GM21515 (cell line): ENCODE results near the gene CTDP1.

ENCODE experiments used
- ATAC-seq: cut with Tn5 transposase; IDR thresholded peaks from one replicate; pipeline ENCODE4 v1.9.1; 2021; ENCODE audit not compliant: unreplicated experiment

Gene CTDP1

DNA sequence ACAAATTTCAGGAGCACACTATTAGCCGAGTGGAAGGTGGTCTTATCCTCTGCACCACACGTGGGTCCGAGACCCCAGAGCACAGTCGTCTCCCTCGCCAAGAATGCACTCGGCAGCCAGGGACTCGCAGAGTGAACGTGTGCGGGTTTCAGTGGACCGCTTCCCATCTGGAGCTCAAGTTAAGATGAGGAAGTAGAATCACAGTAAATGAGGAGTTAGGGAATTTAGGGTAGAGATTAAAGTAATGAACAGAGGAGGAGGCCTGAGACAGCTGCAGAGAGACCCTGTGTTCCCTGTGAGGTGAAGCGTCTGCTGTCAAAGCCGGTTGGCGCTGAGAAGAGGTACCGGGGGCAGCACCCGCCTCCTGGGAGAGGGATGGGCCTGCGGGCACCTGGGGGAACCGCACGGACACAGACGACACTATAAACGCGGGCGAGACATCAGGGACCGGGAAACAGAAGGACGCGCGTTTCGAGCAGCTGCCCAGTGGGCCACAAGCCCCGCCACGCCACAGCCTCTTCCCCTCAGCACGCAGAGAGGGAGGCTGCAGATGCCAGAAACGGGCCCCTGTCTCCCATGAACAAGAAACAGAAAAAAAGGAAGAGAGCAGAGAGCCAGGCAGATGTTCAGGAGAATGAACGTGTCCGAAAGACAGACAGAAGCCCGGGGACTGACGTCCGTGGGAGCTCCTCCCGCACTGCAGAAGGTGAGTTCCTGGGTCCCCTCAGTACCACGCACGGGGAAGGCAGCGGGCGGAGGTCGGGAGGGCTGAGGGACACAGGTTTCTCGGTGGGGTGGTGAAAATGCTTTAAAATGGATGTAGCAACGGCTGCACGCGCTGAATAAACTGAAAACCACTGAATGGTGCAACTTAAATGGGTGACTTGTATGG is 112.7 kb downstream of the CTDP1 start:
- ATAC-seq, result no peak

GRCh38 chr18:79792988-79793355 is 113.4 kb downstream of the CTDP1 start:
- no peak for ATAC-seq

DNA sequence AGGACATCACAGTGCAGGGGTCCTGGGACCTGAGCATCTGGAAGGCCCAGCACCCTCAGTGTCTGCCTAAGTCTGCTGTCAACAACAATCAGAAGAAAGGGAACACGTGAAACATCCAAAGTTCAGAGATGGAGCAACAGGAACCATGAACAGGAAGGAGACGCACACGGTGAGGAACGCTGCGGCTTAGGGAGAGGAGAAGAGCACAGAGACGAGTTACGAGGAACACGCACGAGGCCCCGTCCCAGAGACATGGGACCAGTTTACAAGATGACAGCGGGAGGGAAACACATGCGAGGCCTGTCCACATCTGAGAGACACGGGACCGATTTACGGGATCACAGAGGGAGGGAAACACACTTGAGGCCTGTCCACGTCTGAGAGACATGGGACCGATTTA is 115.2 kb downstream of the CTDP1 start:
- no peak for ATAC-seq

- ATAC-seq, result no peak
Measured at GRCh38 chr18:79795446-79795845, 115.8 kb downstream of the CTDP1 start.

DNA sequence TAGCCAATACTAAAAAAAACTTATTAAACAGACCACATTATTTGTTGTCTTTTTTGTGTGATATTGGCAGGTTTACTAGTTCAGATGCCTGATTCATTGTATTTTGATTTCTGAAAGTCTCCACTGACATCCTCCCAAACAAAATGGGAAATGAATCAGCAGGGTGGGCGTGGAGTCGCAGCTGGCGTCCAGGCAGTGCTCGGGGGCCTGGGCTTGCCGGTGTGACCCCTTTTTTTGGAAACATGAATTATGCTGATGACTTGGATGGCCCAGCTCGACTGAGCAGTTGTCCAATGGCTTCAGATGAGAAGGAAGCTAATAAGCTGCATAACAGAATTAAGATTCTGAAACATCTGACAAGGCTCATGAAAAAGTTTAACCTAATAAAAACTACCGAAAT is 116.4 kb downstream of the CTDP1 start:
- ATAC-seq, result no peak

- ATAC-seq, result no peak
Measured at GRCh38 chr18:79796531-79797405, 117.2 kb downstream of the CTDP1 start.

GRCh38 chr18:79797518-79798345 is 118.1 kb downstream of the CTDP1 start, which contains the start of gene KCNG2:
Gene KCNG2, plus strand, starts transcription at chr18:79797938. Its CDS starts 65,730 bp downstream, at chr18:79863668.
- no peak for ATAC-seq

DNA sequence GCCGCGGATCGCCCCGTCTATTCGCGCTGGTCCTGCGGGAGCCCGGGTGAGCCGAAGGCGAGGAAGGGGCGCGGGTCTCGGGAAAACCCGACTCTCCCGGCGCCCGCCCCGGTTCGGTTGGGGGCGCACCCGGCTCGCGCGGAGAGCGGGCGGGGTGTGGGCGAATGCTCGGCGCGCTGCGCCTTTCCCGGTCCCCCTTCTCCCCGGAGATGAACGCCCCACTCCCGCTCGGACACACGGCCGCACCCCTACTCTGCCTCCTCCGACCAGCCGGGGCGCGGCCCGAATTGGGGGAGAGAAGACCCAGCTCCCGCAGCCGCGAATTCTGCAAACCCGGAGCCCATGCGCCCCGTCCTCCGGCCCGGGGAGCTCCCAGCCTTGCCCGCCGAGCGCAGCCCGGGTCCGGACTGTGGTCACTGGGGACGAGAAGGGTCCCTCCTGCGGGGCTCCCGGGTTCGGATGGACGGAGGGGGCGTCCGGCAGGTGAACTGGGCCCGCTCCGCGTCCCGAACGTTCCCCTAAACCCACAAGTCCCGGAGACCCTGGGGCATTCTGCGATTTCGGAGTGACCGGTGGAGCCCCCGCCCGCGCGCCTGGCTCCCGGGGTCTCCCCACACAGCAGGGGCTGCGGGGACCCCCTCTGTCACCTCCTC is 118.9 kb downstream of the CTDP1 start:
- no peak for ATAC-seq

DNA sequence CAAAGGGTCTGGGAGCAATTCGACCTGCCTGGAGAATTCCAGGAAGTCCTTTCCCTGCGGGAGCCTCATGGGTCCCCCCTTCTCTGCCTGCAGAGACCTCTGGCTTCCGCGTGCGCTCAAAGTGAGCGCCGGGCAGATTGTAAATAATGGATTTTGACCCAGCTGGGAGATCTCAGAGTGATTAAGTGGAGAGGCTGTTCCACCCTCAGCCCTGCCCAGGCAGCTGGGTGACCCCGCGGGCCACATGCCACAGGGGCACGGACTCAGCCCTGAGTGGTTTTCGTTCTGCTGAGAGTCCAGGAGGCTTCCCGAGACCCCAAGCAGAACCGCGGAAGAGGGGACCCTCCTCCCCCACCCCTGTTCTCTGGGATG is 119.4 kb downstream of the CTDP1 start:
- no peak for ATAC-seq

GRCh38 chr18:79799619-79800370 is 120.2 kb downstream of the CTDP1 start:
- ATAC-seq, result no peak

DNA sequence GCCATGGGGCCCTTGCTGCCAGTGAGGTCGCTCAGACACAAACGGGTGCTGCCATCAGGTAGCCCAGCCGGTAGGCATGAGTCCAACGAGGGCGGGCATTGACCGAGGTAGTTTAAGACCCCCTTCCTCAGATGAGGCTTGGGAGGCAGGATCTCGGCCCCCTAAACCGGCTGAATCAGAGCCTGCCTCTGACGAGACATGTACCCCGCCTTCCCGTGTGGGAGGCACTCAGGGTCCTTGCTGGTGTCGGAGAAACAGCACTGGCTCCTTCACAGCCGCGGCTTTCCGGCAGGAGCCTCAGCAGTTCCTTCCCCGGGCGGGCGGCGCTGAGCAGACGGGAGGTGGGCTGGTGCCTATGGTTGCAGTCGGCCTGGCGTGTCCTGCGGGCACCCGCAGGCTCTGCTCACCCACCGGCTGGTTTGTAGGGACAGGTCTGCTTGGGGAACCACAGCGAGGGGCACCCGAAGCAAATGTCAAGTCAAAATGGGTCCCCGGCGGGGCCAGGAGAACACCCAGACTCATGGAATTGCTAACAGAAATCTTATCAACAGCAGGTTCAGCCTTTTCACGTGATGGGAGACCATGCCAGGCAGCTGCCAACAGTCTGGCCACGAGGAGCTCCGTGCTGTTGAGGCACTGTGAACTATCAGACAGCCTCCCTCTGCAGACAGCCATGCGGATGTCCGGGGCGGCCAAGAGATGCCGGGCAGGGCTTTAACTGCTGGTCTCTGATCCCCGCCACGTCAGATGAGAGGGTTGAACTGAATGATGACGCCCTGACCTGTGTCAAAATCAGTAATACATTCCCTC is 121.0 kb downstream of the CTDP1 start:
- ATAC-seq, result no peak

DNA sequence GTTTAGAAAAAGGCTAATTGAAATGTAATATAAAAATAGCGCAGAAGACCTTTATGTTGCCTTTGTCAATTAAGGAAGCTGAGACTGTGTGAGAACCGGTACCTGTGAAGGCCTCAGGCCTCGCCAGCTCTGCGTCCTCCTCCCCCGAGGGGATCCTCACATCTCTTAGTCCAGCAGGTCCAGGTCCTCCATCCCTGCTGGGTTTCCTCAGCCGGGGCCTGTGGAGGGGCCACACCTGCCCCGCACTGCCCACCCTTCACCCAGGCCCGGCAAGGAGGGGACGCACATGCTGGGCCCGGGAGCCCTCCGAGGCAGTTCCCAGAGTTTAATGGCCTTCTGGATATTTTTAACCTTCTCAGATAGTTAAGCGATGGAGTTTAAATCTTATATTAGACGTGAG is 121.6 kb downstream of the CTDP1 start:
- no peak for ATAC-seq

DNA sequence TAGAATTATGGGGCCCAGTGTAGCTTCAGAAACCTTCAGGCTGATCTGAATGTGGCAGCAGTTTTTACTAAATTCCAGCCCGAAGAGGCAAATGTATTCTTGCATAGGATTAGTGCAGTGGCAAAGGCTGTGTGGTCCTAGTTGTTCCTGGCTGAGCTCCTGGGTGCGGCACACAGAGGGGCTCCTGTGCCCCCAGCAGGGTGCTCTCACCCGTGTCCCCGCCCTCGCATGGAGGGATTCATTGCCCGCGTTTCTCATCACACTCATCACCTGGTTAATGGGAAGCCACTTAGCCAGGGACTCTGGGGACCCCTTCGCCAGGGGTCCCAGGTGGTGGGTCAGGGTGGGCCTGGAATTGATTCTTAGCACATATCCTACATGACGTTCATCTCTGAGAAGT is 122.0 kb downstream of the CTDP1 start:
- ATAC-seq, result no peak

GRCh38 chr18:79802298-79802697 is 122.7 kb downstream of the CTDP1 start:
- ATAC-seq, result no peak

DNA sequence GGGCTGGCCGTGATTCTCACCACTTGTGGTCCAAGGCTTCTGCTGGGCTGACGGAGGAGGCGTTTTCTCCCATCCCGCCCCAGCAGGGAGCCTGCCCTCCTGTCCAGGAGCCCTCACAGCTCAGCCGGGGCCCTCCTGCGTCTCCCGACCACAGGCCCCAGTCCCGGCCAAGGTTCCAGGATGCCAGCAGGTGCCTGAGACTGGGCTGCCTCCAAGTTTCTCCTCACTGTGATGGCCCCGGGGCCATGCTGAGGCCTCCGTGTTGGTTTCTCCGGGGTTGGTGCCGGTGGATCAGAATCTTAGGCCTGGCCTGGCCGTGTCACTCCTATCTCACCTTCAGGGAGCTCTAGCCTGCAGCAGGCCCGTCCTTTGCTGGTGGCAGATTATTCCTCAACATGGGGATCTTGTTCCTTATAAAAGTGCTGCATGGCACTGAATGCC is 124.0 kb downstream of the CTDP1 start:
- no peak for ATAC-seq
